SK-N-SH (cell line): ENCODE measurements around the gene EVA1A. TPM values are rescaled to one million over a fixed set of nuclear protein-coding genes. Genes with fewer than 3 reads are reported as not detected.

Source experiments
- CTCF ChIA-PET: fragments of 300-600, 350-600 bp; formaldehyde crosslinking; extraction: SDS; loops from one replicate; lab custom pipeline; 2021; lab: Yijun Ruan, JAX
- POLR2A ChIA-PET: fragments of 350-600 bp; sonication (Branson Sonifier 250); formaldehyde crosslinking; extraction: SDS; loops from one replicate; lab custom pipeline; 2020; ENCODE audit warnings: antibody characterized with exemption, inconsistent platforms; lab: Yijun Ruan, JAX
- DNase-seq: peaks from one replicate; pipeline ENCODE4 v3.0.0; 2012
- H2AFZ ChIP-seq: fragments of 200-600 bp; sonication (generic); 2 replicates; pipeline ENCODE4 v1.8.1; 2016; ENCODE audit warnings: antibody characterized with exemption, mild to moderate bottlenecking, low read depth
- H3F3A ChIP-seq: fragments of 200-600 bp; sonication (generic); replicated peaks from 2 replicates; pipeline ENCODE3; 2016; ENCODE audit warnings: antibody characterized with exemption, mild to moderate bottlenecking; ENCODE audit not compliant: insufficient read depth
- H3K27ac ChIP-seq, 2 experiments: fragments of 200-500 bp in 1 of 2; fragments of 200-600 bp in 1 of 2; sonication (Bioruptor generic) in 1 of 2; sonication (generic), shearing (Covaris generic) in 1 of 2; 2 replicates each; pipeline versions ENCODE4 v1.5.1 to v1.6.1; 2014 to 2016; ENCODE audit warnings: low read depth in 2 of 2, inconsistent platforms in 1 of 2, low read length in 1 of 2, mild to moderate bottlenecking in 1 of 2, mixed read lengths in 1 of 2
- H3K27me3 ChIP-seq: fragments of 200-600 bp; sonication (generic), shearing (Covaris generic); 2 replicates; pipeline ENCODE4 v1.6.1; 2016; ENCODE audit warnings: mixed run types; ENCODE audit not compliant: insufficient read depth
- H3K36me3 ChIP-seq, 2 experiments: fragments of 200-500 bp in 1 of 2; fragments of 200-600 bp in 1 of 2; sonication (Bioruptor generic) in 1 of 2; sonication (generic) in 1 of 2; replicated peaks in 1 of 2; 2 replicates each; pipeline versions ENCODE3 to v1.5.1; 2014 to 2016; ENCODE audit warnings: low read length in 1 of 2, mild to moderate bottlenecking in 1 of 2; ENCODE audit not compliant: insufficient read depth in 2 of 2, control insufficient read depth in 1 of 2
- H3K4me1 ChIP-seq, 2 experiments: fragments of 200-500 bp in 1 of 2; fragments of 200-600 bp in 1 of 2; sonication (Bioruptor generic) in 1 of 2; sonication (generic), shearing (Covaris generic) in 1 of 2; 2 replicates each; pipeline versions ENCODE4 v1.5.1 to v1.6.1; 2014 to 2016; ENCODE audit warnings: low read depth in 1 of 2, low read length in 1 of 2, mixed run types in 1 of 2; ENCODE audit not compliant: insufficient read depth in 2 of 2, control insufficient read depth in 1 of 2
- H3K4me2 ChIP-seq: fragments of 200-600 bp; sonication (generic), shearing (Covaris generic); 2 replicates; pipeline ENCODE4 v1.6.1; 2017; ENCODE audit warnings: mixed run types
- H3K4me3 ChIP-seq, 2 experiments: fragments of 200-500 bp in 1 of 2; fragments of 200-600 bp in 1 of 2; sonication (Bioruptor generic) in 1 of 2; sonication (generic), shearing (Covaris generic) in 1 of 2; 2 replicates each; pipeline versions ENCODE4 v1.5.1 to v1.8.1; 2014 to 2016; ENCODE audit warnings: low read depth in 2 of 2, inconsistent platforms in 1 of 2, low read length in 1 of 2, mild to moderate bottlenecking in 1 of 2, mixed read lengths in 1 of 2, moderate library complexity in 1 of 2
- H3K79me2 ChIP-seq: fragments of 200-600 bp; sonication (generic); 2 replicates; pipeline ENCODE4 v1.8.1; 2017; ENCODE audit warnings: mild to moderate bottlenecking; ENCODE audit not compliant: insufficient read depth
- H3K9ac ChIP-seq: fragments of 200-600 bp; sonication (generic); 2 replicates; pipeline ENCODE4 v1.6.1; 2017; ENCODE audit warnings: mixed run types
- H3K9me2 ChIP-seq: fragments of 200-600 bp; sonication (generic); 2 replicates; pipeline ENCODE4 v1.6.1; 2017; ENCODE audit warnings: mixed run types
- H3K9me3 ChIP-seq: fragments of 200-600 bp; sonication (generic); 2 replicates; pipeline ENCODE4 v1.6.1; 2017; ENCODE audit warnings: mixed run types, mild to moderate bottlenecking, moderate library complexity
- H4K20me1 ChIP-seq: fragments of 200-600 bp; sonication (generic); 2 replicates; pipeline ENCODE4 v1.6.1; 2017; ENCODE audit warnings: mild to moderate bottlenecking, mixed run types; ENCODE audit not compliant: insufficient read depth
- CHD2 ChIP-seq: fragments of 150-350 bp; IDR thresholded peaks from 2 replicates; pipeline ENCODE4 v1.6.1; 2018; ENCODE audit warnings: low read length; ENCODE audit not compliant: partially characterized antibody
- EP300 ChIP-seq, 2 experiments: IDR thresholded peaks; 2 replicates each; pipeline versions ENCODE4 v1.4.0 to v1.6.1; 2012; ENCODE audit warnings: borderline replicate concordance in 1 of 2, low read depth in 1 of 2, low read length in 1 of 2
- FOXM1 ChIP-seq: IDR thresholded peaks from 2 replicates; pipeline ENCODE4 v1.4.0; 2012; ENCODE audit warnings: low read depth, mild to moderate bottlenecking
- GABPA ChIP-seq: IDR thresholded peaks from 2 replicates; pipeline ENCODE4 v1.4.0; 2012; ENCODE audit warnings: low read depth, mild to moderate bottlenecking
- JUND ChIP-seq: IDR thresholded peaks from 2 replicates; pipeline ENCODE4 v1.4.0; 2012
- MAX ChIP-seq: IDR thresholded peaks from 2 replicates; pipeline ENCODE4 v1.4.0; 2012; ENCODE audit warnings: low read depth
- NRF1 ChIP-seq: IDR thresholded peaks from 2 replicates; pipeline ENCODE4 v1.6.1; 2012; ENCODE audit warnings: low read depth, mild to moderate bottlenecking, low read length
- RCOR1 ChIP-seq: fragments of 150-350 bp; IDR thresholded peaks from 2 replicates; pipeline ENCODE4 v1.6.1; 2017; ENCODE audit warnings: antibody characterized with exemption, low read length
- REST ChIP-seq: IDR thresholded peaks from 2 replicates; pipeline ENCODE4 v1.6.1; 2012; ENCODE audit warnings: mild to moderate bottlenecking, low read depth, low read length, moderate library complexity
- RFX5 ChIP-seq: IDR thresholded peaks from 2 replicates; pipeline ENCODE4 v1.6.1; 2012; ENCODE audit warnings: mild to moderate bottlenecking, improper control_type of control experiment, low read length
- SIN3A ChIP-seq: IDR thresholded peaks from 2 replicates; pipeline ENCODE4 v1.6.1; 2012; ENCODE audit warnings: low read depth, mild to moderate bottlenecking, low read length, moderate library complexity, borderline replicate concordance
- TCF12 ChIP-seq: IDR thresholded peaks from 2 replicates; pipeline ENCODE4 v1.4.0; 2012
- USF2 ChIP-seq: fragments of 150-350 bp; IDR thresholded peaks from 2 replicates; pipeline ENCODE4 v1.6.1; 2017; ENCODE audit warnings: antibody characterized with exemption, low read length, low read depth, borderline replicate concordance
- YY1 ChIP-seq: IDR thresholded peaks from 2 replicates; pipeline ENCODE4 v1.4.0; 2012; ENCODE audit warnings: low read depth, mild to moderate bottlenecking
- WGBS: methylation state at CpG from one replicate; pipeline ENCODE4 v1.1.6; 2017; ENCODE audit warnings: low lambda C conversion rate; 5-methylcytosine and 5-hydroxymethylcytosine counted together
- polyA plus RNA-seq, 3 experiments: library from polyadenylated mRNA; depleted of rRNA; stranded (reverse); fragments of >200 nt; gene quantifications; 2 replicates each; pipeline ENCODE4 v1.2.3, GENCODE V29; 2012

Gene EVA1A
- polyA plus RNA-seq, 1 of the 3 experiments (the other 2 are of a cell fraction), result 93.0 TPM

GRCh38 chr2:75595541-75596395 lies 35.0 kb upstream of the EVA1A start (continued):
- no peak for TF ChIP-seq CHD2
- no peak; the same call in 1 of the 2 replicates for TF ChIP-seq YY1
- no peak for TF ChIP-seq SIN3A
- TF ChIP-seq USF2, result no peak
- peak; percentile 83 for TF ChIP-seq JUND
- TF ChIP-seq RCOR1, result no peak
- peak; percentile 28; the same call in 1 of the 2 replicates for TF ChIP-seq MAX
- TF ChIP-seq RFX5, result no peak
- TF ChIP-seq NRF1, result no peak
- peak in 1 of 2 experiments; percentile 86; a peak in 2 of 4 replicates for TF ChIP-seq EP300 (IDR thresholded peaks at IDR 0.05; ENCODE audit: borderline replicate concordance in 1 of 2, low read depth in 1 of 2, low read length in 1 of 2)
- TF ChIP-seq TCF12, result peak; percentile 73
- TF ChIP-seq GABPA, result no peak

GRCh38 chr2:75594596-75594995 lies 33.9 kb upstream of the EVA1A start:
- Histone ChIP-seq H3K9me3 (no peaks in the 10 kb centered on the region), H2AFZ (peak overlapping the region; percentile 13; the same call in 1 of the 2 replicates), H3F3A (peaks cover 51% of the 10 kb centered on the region), H3K4me2 (peak overlapping the region; percentile 57), H3K27ac (peak overlapping the region; percentile 81 to 97; a peak in 3 of 4 replicates), H3K4me3 (no peak overlapping the region), H3K79me2 (peaks cover 53% of the 10 kb centered on the region), H3K36me3 (peaks cover 0 to 3% of the 10 kb centered on the region in 2 experiments), H3K9ac (peak overlapping the region; percentile 72), H3K27me3 (no peaks in the 10 kb centered on the region), H3K9me2 (no peaks in the 10 kb centered on the region), H4K20me1 (no peaks in the 10 kb centered on the region), H3K4me1 (peaks cover 0 to 41% of the 10 kb centered on the region in 2 experiments)
- TF ChIP-seq FOXM1, result no peak
- no peak for TF ChIP-seq REST
- WGBS, result 70% methylated on average over 3 of the region's 3 CpGs
- ChIA-PET POLR2A (no interaction called here), CTCF (interaction anchor here (1.3 to 1.4 kb wide), 2 partner anchors 12 to 128 kb away, joined by 3 to 4 read pairs; no protein-coding TSS in a partner anchor)
- no peak for DNase-seq
